ENCODE results near the gene MRPL12. TPM values are rescaled to one million over a fixed set of nuclear protein-coding genes. Genes with fewer than 3 reads are reported as not detected.
A peak's percentile ranks its signal among the peaks of the same experiment; 100 is the strongest.

Gene MRPL12
- total RNA-seq, 1 donor from 2014 or later, result 232 TPM

- H3K9me3 Mint-ChIP-seq, result no peaks in the 10 kb centered on the region
- no peak overlapping the region for H3K4me3 Mint-ChIP-seq
- DNase-seq (ENCODE audit: low spot score), result no peak
- H3K27me3 Mint-ChIP-seq (ENCODE audit: insufficient read depth), result no peaks in the 10 kb centered on the region
- peaks cover 5% of the 10 kb centered on the region for H3K4me1 Mint-ChIP-seq (ENCODE audit: low read depth)
- peaks cover 31% of the 10 kb centered on the region for H3K36me3 Mint-ChIP-seq (ENCODE audit: low read depth)
- H3K27ac Mint-ChIP-seq, result peak overlapping the region; percentile 29
- intact Hi-C loops (cut with micrococcal nuclease), result no loop called here
Observed at GRCh38 chr17:81697261-81698044, 5.7 kb upstream of the MRPL12 start.

- H3K4me3 Mint-ChIP-seq, result peak overlapping the region; percentile 60
Observed at GRCh38 chr17:81700353-81701287, 2.5 kb upstream of the MRPL12 start.

GRCh38 chr17:81701288-81702071 is 1.7 kb upstream of the MRPL12 start:
- peaks cover 18% of the 10 kb centered on the region for H3K4me1 Mint-ChIP-seq (ENCODE audit: low read depth)
- H3K27me3 Mint-ChIP-seq (ENCODE audit: insufficient read depth), result no peaks in the 10 kb centered on the region
- intact Hi-C loops (cut with micrococcal nuclease), result loop anchor here (2.0 kb wide), 2 partner anchors 65 to 149 kb away; partner anchors contain the start of genes FAAP100, NPLOC4 and TSPAN10
- H3K4me3 Mint-ChIP-seq, result peak overlapping the region; percentile 98
- H3K27ac Mint-ChIP-seq, result peak overlapping the region; percentile 55
- DNase-seq (ENCODE audit: low spot score), result no peak
- H3K36me3 Mint-ChIP-seq (ENCODE audit: low read depth), result peaks cover 50% of the 10 kb centered on the region
- H3K9me3 Mint-ChIP-seq, result no peaks in the 10 kb centered on the region

More at GRCh38 chr17:81700353-81701287, 2.5 kb upstream of the MRPL12 start:
- Mint-ChIP-seq H3K9me3 (no peaks in the 10 kb centered on the region), H3K4me1 (ENCODE audit: low read depth) (peaks cover 15% of the 10 kb centered on the region), H3K36me3 (ENCODE audit: low read depth) (peaks cover 42% of the 10 kb centered on the region), H3K27me3 (ENCODE audit: insufficient read depth) (no peaks in the 10 kb centered on the region), H3K27ac (peak overlapping the region; percentile 70)
- intact Hi-C loops (cut with micrococcal nuclease), result no loop called here
- no peak for DNase-seq (ENCODE audit: low spot score)

- Mint-ChIP-seq H3K27me3 (ENCODE audit: insufficient read depth) (no peaks in the 10 kb centered on the region), H3K4me3 (peak overlapping the region; percentile 85), H3K4me1 (ENCODE audit: low read depth) (peaks cover 18% of the 10 kb centered on the region), H3K9me3 (no peaks in the 10 kb centered on the region), H3K36me3 (ENCODE audit: low read depth) (peaks cover 48% of the 10 kb centered on the region), H3K27ac (peak overlapping the region; percentile 73)
- DNase-seq (ENCODE audit: low spot score), result peak; percentile 16
- intact Hi-C loops (cut with micrococcal nuclease), result loop anchor here (1.0 to 2.0 kb wide), 6 partner anchors 8 to 156 kb away; partner anchors contain the start of genes ARL16, CCDC137, FAAP100 and NPLOC4
Observed at GRCh38 chr17:81703747-81704654, 834 bp downstream of the MRPL12 start.

- Mint-ChIP-seq H3K36me3 (ENCODE audit: low read depth) (peaks cover 49% of the 10 kb centered on the region), H3K4me3 (peak overlapping the region; percentile 54), H3K27ac (peak overlapping the region; percentile 23), H3K4me1 (ENCODE audit: low read depth) (peaks cover 20% of the 10 kb centered on the region), H3K27me3 (ENCODE audit: insufficient read depth) (no peaks in the 10 kb centered on the region), H3K9me3 (no peaks in the 10 kb centered on the region)
- no peak for DNase-seq (ENCODE audit: low spot score)
- intact Hi-C loops (cut with micrococcal nuclease), result no loop called here
Observed at GRCh38 chr17:81705518-81706231, 2.5 kb downstream of the MRPL12 start.

- Mint-ChIP-seq H3K4me3 (peak overlapping the region; percentile 54), H3K9me3 (no peaks in the 10 kb centered on the region), H3K27me3 (ENCODE audit: insufficient read depth) (no peaks in the 10 kb centered on the region), H3K4me1 (ENCODE audit: low read depth) (peaks cover 23% of the 10 kb centered on the region), H3K36me3 (ENCODE audit: low read depth) (peaks cover 46% of the 10 kb centered on the region), H3K27ac (no peak overlapping the region)
- intact Hi-C loops (cut with micrococcal nuclease), result no loop called here
- no peak for DNase-seq (ENCODE audit: low spot score)
Observed at GRCh38 chr17:81706232-81706611, 3.1 kb downstream of the MRPL12 start.

- Mint-ChIP-seq H3K27ac (peak overlapping the region; percentile 12), H3K4me1 (ENCODE audit: low read depth) (peaks cover 23% of the 10 kb centered on the region), H3K4me3 (no peak overlapping the region), H3K9me3 (no peaks in the 10 kb centered on the region), H3K27me3 (ENCODE audit: insufficient read depth) (no peaks in the 10 kb centered on the region), H3K36me3 (ENCODE audit: low read depth) (peaks cover 41% of the 10 kb centered on the region)
- intact Hi-C loops (cut with micrococcal nuclease), result no loop called here
- no peak for DNase-seq (ENCODE audit: low spot score)
Observed at GRCh38 chr17:81706757-81707624, 3.8 kb downstream of the MRPL12 start.

- intact Hi-C loops (cut with micrococcal nuclease), result no loop called here
- H3K27ac Mint-ChIP-seq, result no peak overlapping the region
- no peak for DNase-seq (ENCODE audit: low spot score)
- H3K4me1 Mint-ChIP-seq (ENCODE audit: low read depth), result peaks cover 20% of the 10 kb centered on the region
- H3K9me3 Mint-ChIP-seq, result no peaks in the 10 kb centered on the region
- no peak overlapping the region for H3K4me3 Mint-ChIP-seq
- no peaks in the 10 kb centered on the region for H3K27me3 Mint-ChIP-seq (ENCODE audit: insufficient read depth)
- peaks cover 33% of the 10 kb centered on the region for H3K36me3 Mint-ChIP-seq (ENCODE audit: low read depth)
Observed at GRCh38 chr17:81707725-81708646, 4.8 kb downstream of the MRPL12 start.

GRCh38 chr17:81708739-81709185 is 5.6 kb downstream of the MRPL12 start:
- H3K4me3 Mint-ChIP-seq, result no peak overlapping the region
- no peaks in the 10 kb centered on the region for H3K27me3 Mint-ChIP-seq (ENCODE audit: insufficient read depth)
- H3K27ac Mint-ChIP-seq, result no peak overlapping the region
- peaks cover 33% of the 10 kb centered on the region for H3K36me3 Mint-ChIP-seq (ENCODE audit: low read depth)
- DNase-seq (ENCODE audit: low spot score), result no peak
- H3K9me3 Mint-ChIP-seq, result no peaks in the 10 kb centered on the region
- H3K4me1 Mint-ChIP-seq (ENCODE audit: low read depth), result peaks cover 24% of the 10 kb centered on the region
- intact Hi-C loops (cut with micrococcal nuclease), result no loop called here
